Measurements from ENCODE around the gene CFAP77.

The CFAP77 gene

DNA sequence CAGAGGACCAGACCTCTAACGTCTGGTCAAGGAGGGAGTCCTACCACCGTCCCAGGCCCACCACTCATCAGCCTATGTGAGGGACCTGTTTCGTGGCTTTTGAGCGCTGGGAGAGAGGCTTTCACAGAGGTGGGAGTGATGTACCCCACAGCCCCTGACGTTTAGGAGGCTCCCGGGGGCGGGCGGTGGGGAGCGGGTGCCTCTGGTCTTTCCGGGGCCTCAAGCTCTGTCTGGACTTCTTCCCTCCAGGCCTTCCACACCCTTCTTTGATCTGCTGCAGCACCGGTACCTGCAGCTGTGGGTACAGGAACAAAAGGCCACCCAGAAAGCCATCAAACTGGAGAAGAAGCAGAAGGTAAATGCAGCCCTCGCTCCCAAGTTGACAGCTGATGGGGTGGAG, 127.3 kb downstream of the CFAP77 start:
- TF ChIP-seq MYC (IDR thresholded peaks at IDR 0.05; ENCODE audit: low read depth, low read length) = no peak
- TF ChIP-seq, protein P1, sequence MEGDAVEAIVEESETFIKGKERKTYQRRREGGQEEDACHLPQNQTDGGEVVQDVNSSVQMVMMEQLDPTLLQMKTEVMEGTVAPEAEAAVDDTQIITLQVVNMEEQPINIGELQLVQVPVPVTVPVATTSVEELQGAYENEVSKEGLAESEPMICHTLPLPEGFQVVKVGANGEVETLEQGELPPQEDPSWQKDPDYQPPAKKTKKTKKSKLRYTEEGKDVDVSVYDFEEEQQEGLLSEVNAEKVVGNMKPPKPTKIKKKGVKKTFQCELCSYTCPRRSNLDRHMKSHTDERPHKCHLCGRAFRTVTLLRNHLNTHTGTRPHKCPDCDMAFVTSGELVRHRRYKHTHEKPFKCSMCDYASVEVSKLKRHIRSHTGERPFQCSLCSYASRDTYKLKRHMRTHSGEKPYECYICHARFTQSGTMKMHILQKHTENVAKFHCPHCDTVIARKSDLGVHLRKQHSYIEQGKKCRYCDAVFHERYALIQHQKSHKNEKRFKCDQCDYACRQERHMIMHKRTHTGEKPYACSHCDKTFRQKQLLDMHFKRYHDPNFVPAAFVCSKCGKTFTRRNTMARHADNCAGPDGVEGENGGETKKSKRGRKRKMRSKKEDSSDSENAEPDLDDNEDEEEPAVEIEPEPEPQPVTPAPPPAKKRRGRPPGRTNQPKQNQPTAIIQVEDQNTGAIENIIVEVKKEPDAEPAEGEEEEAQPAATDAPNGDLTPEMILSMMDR (IDR thresholded peaks at IDR 0.05; ENCODE audit: low read depth, low read length) = no peak
- TF ChIP-seq, protein P2, sequence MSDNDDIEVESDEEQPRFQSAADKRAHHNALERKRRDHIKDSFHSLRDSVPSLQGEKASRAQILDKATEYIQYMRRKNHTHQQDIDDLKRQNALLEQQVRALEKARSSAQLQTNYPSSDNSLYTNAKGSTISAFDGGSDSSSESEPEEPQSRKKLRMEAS (IDR thresholded peaks at IDR 0.05; ENCODE audit: low read depth, low read length) = no peak
- no peak for TF ChIP-seq POLR2A (IDR thresholded peaks at IDR 0.05; ENCODE audit: extremely low read depth, insufficient read length)
- H3K4me3 ChIP-seq (ENCODE audit: low read depth, low read length) = no peak overlapping the region
- DNase-seq (ENCODE audit: low read depth) = no peak

GRCh38 chr9:132538071-132538470, 128.1 kb downstream of the CFAP77 start:
- no peak for DNase-seq (ENCODE audit: low read depth)
- H3K4me3 ChIP-seq (ENCODE audit: low read depth, low read length) = no peak overlapping the region
- TF ChIP-seq MYC (IDR thresholded peaks at IDR 0.05; ENCODE audit: low read depth, low read length) = no peak
- TF ChIP-seq, protein P1 (IDR thresholded peaks at IDR 0.05; ENCODE audit: low read depth, low read length) = no peak
- no peak for TF ChIP-seq POLR2A (IDR thresholded peaks at IDR 0.05; ENCODE audit: extremely low read depth, insufficient read length)
- TF ChIP-seq, protein P2 (IDR thresholded peaks at IDR 0.05; ENCODE audit: low read depth, low read length) = no peak

GRCh38 chr9:132539096-132539495, 129.1 kb downstream of the CFAP77 start:
- TF ChIP-seq, protein P1 (IDR thresholded peaks at IDR 0.05; ENCODE audit: low read depth, low read length) = no peak
- no peak for TF ChIP-seq POLR2A (IDR thresholded peaks at IDR 0.05; ENCODE audit: extremely low read depth, insufficient read length)
- TF ChIP-seq MYC (IDR thresholded peaks at IDR 0.05; ENCODE audit: low read depth, low read length) = no peak
- TF ChIP-seq, protein P2 (IDR thresholded peaks at IDR 0.05; ENCODE audit: low read depth, low read length) = no peak
- DNase-seq (ENCODE audit: low read depth) = no peak
- H3K4me3 ChIP-seq (ENCODE audit: low read depth, low read length) = no peak overlapping the region

DNA sequence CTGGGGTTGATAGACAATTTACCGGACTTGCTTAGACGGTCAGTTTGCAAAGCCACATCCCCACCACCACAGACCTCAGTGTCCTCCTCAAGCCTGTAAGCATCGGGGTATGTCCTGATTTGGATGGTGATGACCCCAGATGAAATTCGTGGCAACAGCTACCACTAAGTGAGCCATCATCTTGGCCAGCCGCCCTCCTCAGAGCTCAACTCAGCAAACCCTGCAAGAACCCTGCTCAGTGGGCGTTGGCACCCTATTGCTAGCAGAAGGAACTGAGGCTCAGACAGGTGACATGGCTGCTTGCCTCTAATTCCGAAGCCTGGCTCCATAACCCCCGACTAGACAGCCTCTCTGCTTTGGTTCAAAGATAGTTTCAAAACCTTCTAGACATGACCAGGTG, 131.0 kb downstream of the CFAP77 start:
- DNase-seq (ENCODE audit: low read depth) = no peak
- TF ChIP-seq, protein P1 (IDR thresholded peaks at IDR 0.05; ENCODE audit: low read depth, low read length) = no peak
- TF ChIP-seq POLR2A (IDR thresholded peaks at IDR 0.05; ENCODE audit: extremely low read depth, insufficient read length) (no peak), MYC (IDR thresholded peaks at IDR 0.05; ENCODE audit: low read depth, low read length) (no peak)
- TF ChIP-seq, protein P2 (IDR thresholded peaks at IDR 0.05; ENCODE audit: low read depth, low read length) = no peak
- H3K4me3 ChIP-seq (ENCODE audit: low read depth, low read length) = no peak overlapping the region

DNA sequence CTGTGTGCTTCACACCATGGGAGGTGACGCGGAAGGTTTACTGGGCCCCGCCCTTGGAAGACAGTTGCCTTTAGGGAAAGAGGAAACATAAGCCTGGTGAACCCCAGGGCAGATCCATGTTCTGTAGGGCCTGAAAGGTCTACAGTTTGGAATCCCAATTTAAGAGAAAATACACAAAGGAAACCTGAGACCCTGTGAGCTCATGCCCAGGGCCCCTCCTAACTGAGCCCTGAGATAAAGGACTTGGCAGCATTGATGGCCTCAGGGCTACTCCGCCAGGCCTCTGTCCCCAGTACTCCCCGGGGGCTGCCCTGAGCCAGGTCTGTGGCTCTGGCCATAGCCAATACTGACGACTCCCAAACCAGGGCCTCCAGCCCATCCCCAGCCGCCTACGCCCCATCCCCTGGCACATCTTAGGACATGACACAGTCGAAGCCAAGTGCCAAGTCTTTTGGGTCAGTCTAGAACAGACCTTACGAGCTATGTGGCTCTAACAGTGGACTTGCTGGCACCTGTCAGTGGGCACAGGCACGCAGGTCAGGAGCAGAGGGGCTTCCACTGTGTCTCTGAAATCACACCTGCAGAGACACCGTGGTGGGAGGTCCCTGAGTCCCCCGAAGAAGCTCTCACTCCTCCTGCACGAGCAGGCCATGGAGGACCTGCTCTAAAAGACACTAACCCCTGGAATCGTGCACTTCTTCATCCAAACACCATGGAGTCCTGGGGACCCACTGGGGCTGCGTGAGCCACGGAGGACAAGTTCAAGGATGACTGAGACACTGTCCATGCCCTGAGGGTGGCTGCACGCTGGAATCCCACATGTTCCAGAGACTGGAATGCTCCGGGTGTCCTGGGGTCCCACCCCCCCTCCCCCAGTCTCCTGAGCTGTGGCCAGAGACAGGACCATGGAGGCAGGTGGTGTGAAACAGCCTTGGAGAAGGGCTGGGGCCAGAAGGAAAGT, 132.1 kb downstream of the CFAP77 start:
- no peak for DNase-seq (ENCODE audit: low read depth)
- no peak overlapping the region for H3K4me3 ChIP-seq (ENCODE audit: low read depth, low read length)
- no peak for TF ChIP-seq POLR2A (IDR thresholded peaks at IDR 0.05; ENCODE audit: extremely low read depth, insufficient read length)
- TF ChIP-seq, protein P2 (IDR thresholded peaks at IDR 0.05; ENCODE audit: low read depth, low read length) = no peak
- TF ChIP-seq, protein P1 (IDR thresholded peaks at IDR 0.05; ENCODE audit: low read depth, low read length) = no peak
- no peak for TF ChIP-seq MYC (IDR thresholded peaks at IDR 0.05; ENCODE audit: low read depth, low read length)

Data from NB4 (cell line).